Osteoblast (primary cell): ENCODE measurements around the gene SPAG6. TPM values are rescaled to one million over a fixed set of nuclear protein-coding genes. Genes with fewer than 3 reads are reported as not detected.

Source experiments
- DNase-seq: peaks from one replicate; pipeline ENCODE4 v3.0.0; 2011; ENCODE audit warnings: low spot score, mixed read lengths; ENCODE audit not compliant: insufficient read length; ENCODE audit errors: missing footprints
- H2AFZ ChIP-seq: 2 replicates; pipeline ENCODE4 v1.6.0; 2011; ENCODE audit warnings: mild to moderate bottlenecking, low read length
- H3K27ac ChIP-seq: 2 replicates; pipeline ENCODE4 v1.5.1; 2011; ENCODE audit warnings: mild to moderate bottlenecking, low read depth, low read length, moderate library complexity
- H3K27me3 ChIP-seq: 2 replicates; pipeline ENCODE4 v1.6.0; 2012; ENCODE audit warnings: mild to moderate bottlenecking, control low read depth, inconsistent platforms, low read length, moderate library complexity; ENCODE audit not compliant: insufficient read depth
- H3K36me3 ChIP-seq: 2 replicates; pipeline ENCODE4 v1.5.1; 2011; ENCODE audit warnings: mild to moderate bottlenecking, low read length, control low read depth, moderate library complexity; ENCODE audit not compliant: insufficient read depth
- H3K4me1 ChIP-seq: 2 replicates; pipeline ENCODE4 v1.5.1; 2011; ENCODE audit warnings: mild to moderate bottlenecking, low read length, control low read depth, moderate library complexity; ENCODE audit not compliant: insufficient read depth
- H3K4me2 ChIP-seq: 2 replicates; pipeline ENCODE4 v1.6.0; 2011; ENCODE audit warnings: mild to moderate bottlenecking, low read length; ENCODE audit not compliant: insufficient read depth
- H3K4me3 ChIP-seq: fragments of 200-600 bp; sonication (generic); 3 replicates; pipeline ENCODE4 v1.5.1; 2012; ENCODE audit warnings: mild to moderate bottlenecking, low read length, inconsistent platforms; ENCODE audit not compliant: insufficient read depth
- H3K79me2 ChIP-seq: 2 replicates; pipeline ENCODE4 v1.6.0; 2012; ENCODE audit warnings: mild to moderate bottlenecking, low read length, control low read depth, inconsistent platforms; ENCODE audit not compliant: insufficient read depth
- H3K9me3 ChIP-seq: 2 replicates; pipeline ENCODE4 v1.5.1; 2011; ENCODE audit warnings: low read depth, low read length, control low read depth
- H4K20me1 ChIP-seq: 2 replicates; pipeline ENCODE4 v1.6.0; 2012; ENCODE audit warnings: mild to moderate bottlenecking, low read length, control low read depth; ENCODE audit not compliant: insufficient read depth
- CTCF ChIP-seq: IDR thresholded peaks from 2 replicates; pipeline ENCODE4 v1.5.1; 2011; ENCODE audit warnings: mild to moderate bottlenecking, low read depth, low read length, moderate library complexity; ENCODE audit errors: extremely low read depth
- total RNA-seq: library from RNA; depleted of rRNA; stranded (reverse); fragments of >200 nt; gene quantifications from 2 replicates; pipeline ENCODE4 v1.2.3, GENCODE V29; 2012

SPAG6 gene
- total RNA-seq, 1 donor: not detected

GRCh38 chr10:22366435-22366703 is 21.1 kb downstream of the SPAG6 start:
- no peak overlapping the region for H3K4me3 ChIP-seq
- no peaks in the 10 kb centered on the region for H3K4me1 ChIP-seq
- no peak for DNase-seq
- TF ChIP-seq CTCF: no peak
- no peaks in the 10 kb centered on the region for H3K79me2 ChIP-seq
- H3K4me2 ChIP-seq: no peak overlapping the region
- H4K20me1 ChIP-seq: no peaks in the 10 kb centered on the region
- no peaks in the 10 kb centered on the region for H3K27me3 ChIP-seq
- no peaks in the 10 kb centered on the region for H3K9me3 ChIP-seq
- no peaks in the 10 kb centered on the region for H3K36me3 ChIP-seq
- H3K27ac ChIP-seq: no peak overlapping the region
- no peak overlapping the region for H2AFZ ChIP-seq

- no peak for DNase-seq
- TF ChIP-seq CTCF: no peak
These were observed 21.5 kb downstream of the SPAG6 start for GRCh38 chr10:22366771-22367170.

GRCh38 chr10:22367471-22367870 is 22.2 kb downstream of the SPAG6 start:
- no peak overlapping the region for H2AFZ ChIP-seq
- H3K36me3 ChIP-seq: no peaks in the 10 kb centered on the region
- no peak overlapping the region for H3K27ac ChIP-seq
- no peaks in the 10 kb centered on the region for H3K27me3 ChIP-seq
- no peak for DNase-seq
- TF ChIP-seq CTCF: no peak
- H3K9me3 ChIP-seq: no peaks in the 10 kb centered on the region
- no peaks in the 10 kb centered on the region for H3K4me1 ChIP-seq
- H3K4me2 ChIP-seq: no peak overlapping the region
- H4K20me1 ChIP-seq: no peaks in the 10 kb centered on the region
- H3K4me3 ChIP-seq: no peak overlapping the region
- no peaks in the 10 kb centered on the region for H3K79me2 ChIP-seq

More at GRCh38 chr10:22366771-22367170, 21.5 kb downstream of the SPAG6 start:
- H2AFZ ChIP-seq: no peak overlapping the region
- H3K79me2 ChIP-seq: no peaks in the 10 kb centered on the region
- no peaks in the 10 kb centered on the region for H3K9me3 ChIP-seq
- H4K20me1 ChIP-seq: no peaks in the 10 kb centered on the region
- no peaks in the 10 kb centered on the region for H3K36me3 ChIP-seq
- no peaks in the 10 kb centered on the region for H3K27me3 ChIP-seq
- H3K4me2 ChIP-seq: no peak overlapping the region
- no peak overlapping the region for H3K4me3 ChIP-seq
- no peaks in the 10 kb centered on the region for H3K4me1 ChIP-seq
- no peak overlapping the region for H3K27ac ChIP-seq

- DNase-seq: no peak
- no peak overlapping the region for H2AFZ ChIP-seq
- no peaks in the 10 kb centered on the region for H3K27me3 ChIP-seq
- H3K27ac ChIP-seq: no peak overlapping the region
- TF ChIP-seq CTCF: no peak
- no peak overlapping the region for H3K4me2 ChIP-seq
- H3K9me3 ChIP-seq: no peaks in the 10 kb centered on the region
- H3K4me3 ChIP-seq: no peak overlapping the region
- H3K79me2 ChIP-seq: no peaks in the 10 kb centered on the region
- no peaks in the 10 kb centered on the region for H4K20me1 ChIP-seq
- no peaks in the 10 kb centered on the region for H3K36me3 ChIP-seq
- no peaks in the 10 kb centered on the region for H3K4me1 ChIP-seq
These were observed 23.1 kb downstream of the SPAG6 start for GRCh38 chr10:22368402-22368801.
